Osteoblast (primary cell): ENCODE data around the gene RLBP1. TPM values are rescaled to one million over a fixed set of nuclear protein-coding genes. Genes with fewer than 3 reads are reported as not detected.

Experiments
- DNase-seq: peaks from one replicate; pipeline ENCODE4 v3.0.0; 2011; ENCODE audit warnings: low spot score, mixed read lengths; ENCODE audit not compliant: insufficient read length; ENCODE audit errors: missing footprints
- H2AFZ ChIP-seq: 2 replicates; pipeline ENCODE4 v1.6.0; 2011; ENCODE audit warnings: mild to moderate bottlenecking, low read length
- H3K27ac ChIP-seq: 2 replicates; pipeline ENCODE4 v1.5.1; 2011; ENCODE audit warnings: mild to moderate bottlenecking, low read depth, low read length, moderate library complexity
- H3K27me3 ChIP-seq: 2 replicates; pipeline ENCODE4 v1.6.0; 2012; ENCODE audit warnings: mild to moderate bottlenecking, control low read depth, inconsistent platforms, low read length, moderate library complexity; ENCODE audit not compliant: insufficient read depth
- H3K36me3 ChIP-seq: 2 replicates; pipeline ENCODE4 v1.5.1; 2011; ENCODE audit warnings: mild to moderate bottlenecking, low read length, control low read depth, moderate library complexity; ENCODE audit not compliant: insufficient read depth
- H3K4me1 ChIP-seq: 2 replicates; pipeline ENCODE4 v1.5.1; 2011; ENCODE audit warnings: mild to moderate bottlenecking, low read length, control low read depth, moderate library complexity; ENCODE audit not compliant: insufficient read depth
- H3K4me2 ChIP-seq: 2 replicates; pipeline ENCODE4 v1.6.0; 2011; ENCODE audit warnings: mild to moderate bottlenecking, low read length; ENCODE audit not compliant: insufficient read depth
- H3K4me3 ChIP-seq: fragments of 200-600 bp; sonication (generic); 3 replicates; pipeline ENCODE4 v1.5.1; 2012; ENCODE audit warnings: mild to moderate bottlenecking, low read length, inconsistent platforms; ENCODE audit not compliant: insufficient read depth
- H3K79me2 ChIP-seq: 2 replicates; pipeline ENCODE4 v1.6.0; 2012; ENCODE audit warnings: mild to moderate bottlenecking, low read length, control low read depth, inconsistent platforms; ENCODE audit not compliant: insufficient read depth
- H3K9me3 ChIP-seq: 2 replicates; pipeline ENCODE4 v1.5.1; 2011; ENCODE audit warnings: low read depth, low read length, control low read depth
- H4K20me1 ChIP-seq: 2 replicates; pipeline ENCODE4 v1.6.0; 2012; ENCODE audit warnings: mild to moderate bottlenecking, low read length, control low read depth; ENCODE audit not compliant: insufficient read depth
- CTCF ChIP-seq: IDR thresholded peaks from 2 replicates; pipeline ENCODE4 v1.5.1; 2011; ENCODE audit warnings: mild to moderate bottlenecking, low read depth, low read length, moderate library complexity; ENCODE audit errors: extremely low read depth
- total RNA-seq: library from RNA; depleted of rRNA; stranded (reverse); fragments of >200 nt; gene quantifications from 2 replicates; pipeline ENCODE4 v1.2.3, GENCODE V29; 2012

The RLBP1 gene
- total RNA-seq, 1 donor, result under 0.01 TPM

- H2AFZ ChIP-seq, result no peak overlapping the region
- no peaks in the 10 kb centered on the region for H4K20me1 ChIP-seq
- peaks cover 34% of the 10 kb centered on the region for H3K36me3 ChIP-seq
- no peak overlapping the region for H3K4me3 ChIP-seq
- H3K79me2 ChIP-seq, result no peaks in the 10 kb centered on the region
- no peaks in the 10 kb centered on the region for H3K27me3 ChIP-seq
- no peak for TF ChIP-seq CTCF
- H3K27ac ChIP-seq, result peak overlapping the region; percentile 3
- DNase-seq, result peak; percentile 41
- H3K4me2 ChIP-seq, result no peak overlapping the region
- H3K4me1 ChIP-seq, result peaks cover 14% of the 10 kb centered on the region
- H3K9me3 ChIP-seq, result no peaks in the 10 kb centered on the region
Observed at GRCh38 chr15:89174476-89174875, 46.9 kb downstream of the RLBP1 start.

- no peak overlapping the region for H3K27ac ChIP-seq
- peaks cover 17% of the 10 kb centered on the region for H3K4me1 ChIP-seq
- H3K27me3 ChIP-seq, result no peaks in the 10 kb centered on the region
- DNase-seq, result no peak
- H3K36me3 ChIP-seq, result peaks cover 28% of the 10 kb centered on the region
- no peak overlapping the region for H3K4me2 ChIP-seq
- no peaks in the 10 kb centered on the region for H3K9me3 ChIP-seq
- peaks cover 5% of the 10 kb centered on the region for H3K79me2 ChIP-seq
- H3K4me3 ChIP-seq, result no peak overlapping the region
- no peak for TF ChIP-seq CTCF
- H4K20me1 ChIP-seq, result no peaks in the 10 kb centered on the region
- no peak overlapping the region for H2AFZ ChIP-seq
Observed at GRCh38 chr15:89172921-89173320, 48.5 kb downstream of the RLBP1 start.

- Histone ChIP-seq H3K27me3 (no peaks in the 10 kb centered on the region), H3K9me3 (no peaks in the 10 kb centered on the region), H3K79me2 (peaks cover 5% of the 10 kb centered on the region), H3K4me1 (peaks cover 25% of the 10 kb centered on the region), H4K20me1 (no peaks in the 10 kb centered on the region), H3K27ac (no peak overlapping the region), H2AFZ (no peak overlapping the region), H3K36me3 (peaks cover 15% of the 10 kb centered on the region), H3K4me2 (no peak overlapping the region), H3K4me3 (no peak overlapping the region)
- TF ChIP-seq CTCF, result peak; percentile 80
- DNase-seq, result peak; percentile 84
Observed at GRCh38 chr15:89171136-89172072, 50.0 kb downstream of the RLBP1 start.

GRCh38 chr15:89170364-89170763, 51.0 kb downstream of the RLBP1 start:
- no peak for DNase-seq
- TF ChIP-seq CTCF, result no peak
- H3K4me3 ChIP-seq, result no peak overlapping the region

More at GRCh38 chr15:89170364-89170763, 51.0 kb downstream of the RLBP1 start:
- H3K36me3 ChIP-seq, result peaks cover 6% of the 10 kb centered on the region
- no peaks in the 10 kb centered on the region for H3K9me3 ChIP-seq
- no peak overlapping the region for H3K4me2 ChIP-seq
- no peaks in the 10 kb centered on the region for H3K27me3 ChIP-seq
- peaks cover 25% of the 10 kb centered on the region for H3K4me1 ChIP-seq
- no peak overlapping the region for H3K27ac ChIP-seq
- no peaks in the 10 kb centered on the region for H4K20me1 ChIP-seq
- H2AFZ ChIP-seq, result no peak overlapping the region
- H3K79me2 ChIP-seq, result peaks cover 5% of the 10 kb centered on the region
